Loucy (cell line): ENCODE results near the gene PALLD.
"Not testable (repeated sequence)": the region's sequence is repeated elsewhere in the genome, so short reads cannot be mapped to it uniquely, and the experiment has no call there.

Experiments
- H2AFZ ChIP-seq: fragments of 200-600 bp; sonication (generic); 2 replicates; pipeline ENCODE4 v1.6.0; 2016; ENCODE audit warnings: antibody characterized with exemption, mild to moderate bottlenecking, low read length, moderate library complexity
- H3F3A ChIP-seq: fragments of 200-600 bp; 2 replicates; pipeline ENCODE4 v1.6.0; 2016; ENCODE audit warnings: antibody characterized with exemption, low read depth, mild to moderate bottlenecking
- H3K27me3 ChIP-seq: fragments of 200-600 bp; sonication (generic); 2 replicates; pipeline ENCODE4 v1.6.1; 2014; ENCODE audit warnings: low read length, mild to moderate bottlenecking; ENCODE audit not compliant: insufficient read depth, poor library complexity, severe bottlenecking
- H3K36me3 ChIP-seq: fragments of 200-600 bp; sonication (generic); 2 replicates; pipeline ENCODE4 v1.6.1; 2016; ENCODE audit warnings: low read length; ENCODE audit not compliant: insufficient read depth
- H3K4me1 ChIP-seq: fragments of 200-600 bp; sonication (generic); 2 replicates; pipeline ENCODE4 v1.5.1; 2014; ENCODE audit warnings: low read length, mild to moderate bottlenecking; ENCODE audit not compliant: insufficient read depth, poor library complexity, severe bottlenecking
- H3K4me2 ChIP-seq: fragments of 200-600 bp; sonication (generic); 2 replicates; pipeline ENCODE4 v1.6.0; 2014; ENCODE audit warnings: antibody characterized with exemption, low read length, low read depth, mild to moderate bottlenecking; ENCODE audit not compliant: poor library complexity, severe bottlenecking
- H3K4me3 ChIP-seq: fragments of 200-600 bp; sonication (generic); 2 replicates; pipeline ENCODE4 v1.5.1; 2014; ENCODE audit warnings: low read length, mild to moderate bottlenecking, mixed read lengths; ENCODE audit not compliant: poor library complexity, severe bottlenecking
- H3K79me2 ChIP-seq: fragments of 200-600 bp; sonication (generic); 2 replicates; pipeline ENCODE4 v1.6.1; 2014; ENCODE audit warnings: low read length; ENCODE audit not compliant: insufficient read depth
- H3K9ac ChIP-seq: fragments of 200-600 bp; sonication (generic); 2 replicates; pipeline ENCODE4 v1.6.0; 2014; ENCODE audit warnings: mild to moderate bottlenecking, low read depth, low read length, moderate library complexity; ENCODE audit not compliant: poor library complexity, severe bottlenecking
- H3K9me2 ChIP-seq: fragments of 200-600 bp; sonication (generic); replicated peaks from 2 replicates; pipeline ENCODE4 v1.6.1; 2016; ENCODE audit warnings: low read depth, low read length, mixed read lengths
- H3K9me3 ChIP-seq: fragments of 200-600 bp; sonication (generic); 2 replicates; pipeline ENCODE4 v1.6.1; 2014; ENCODE audit warnings: mild to moderate bottlenecking, antibody characterized with exemption, low read length, low read depth; ENCODE audit not compliant: insufficient read depth
- H4K20me1 ChIP-seq: fragments of 200-600 bp; sonication (generic); 2 replicates; pipeline ENCODE4 v1.6.0; 2014; ENCODE audit warnings: antibody characterized with exemption, low read length, mild to moderate bottlenecking; ENCODE audit not compliant: insufficient read depth, poor library complexity, severe bottlenecking
- CTCF ChIP-seq: fragments of 200-600 bp; sonication (generic); conservative IDR thresholded peaks from 2 replicates; pipeline ENCODE4 v1.5.1; 2014; ENCODE audit warnings: mild to moderate bottlenecking, antibody characterized with exemption, low read length
- EZH2phosphoT487 ChIP-seq: fragments of 200-600 bp; IDR thresholded peaks from 2 replicates; pipeline ENCODE4 v1.6.1; 2018; ENCODE audit warnings: antibody characterized with exemption, mild to moderate bottlenecking, moderate library complexity, borderline replicate concordance

PALLD gene

GRCh38 chr4:168496834-168497233, at the start of gene PALLD:
TSS of gene PALLD (plus strand) at chr4:168497052.
- TF ChIP-seq CTCF: no peak
- no peak for TF ChIP-seq EZH2phosphoT487
- Histone ChIP-seq H3K79me2 (no peaks in the 10 kb centered on the region), H4K20me1 (no peaks in the 10 kb centered on the region), H3K4me1 (no peaks in the 10 kb centered on the region), H3K36me3 (no peaks in the 10 kb centered on the region), H3K9me2 (no peaks in the 10 kb centered on the region), H3F3A (no peaks in the 10 kb centered on the region), H3K27me3 (no peaks in the 10 kb centered on the region), H3K9me3 (no peaks in the 10 kb centered on the region), H3K4me2 (no peak within 1 kb of the TSS), H2AFZ (no peak within 1 kb of the TSS), H3K9ac (no peak within 1 kb of the TSS), H3K4me3 (no peak within 1 kb of the TSS)

GRCh38 chr4:168449063-168449462, 47.8 kb upstream of the PALLD start:
- H4K20me1 ChIP-seq, H3K36me3 ChIP-seq, H3K4me3 ChIP-seq, H3K27me3 ChIP-seq, H3K9me2 ChIP-seq, H3K9me3 ChIP-seq, H2AFZ ChIP-seq, H3F3A ChIP-seq, H3K4me2 ChIP-seq, H3K79me2 ChIP-seq, H3K9ac ChIP-seq: not testable (repeated sequence)
- peaks cover 20% of the 10 kb centered on the region for H3K4me1 ChIP-seq

- no peak for TF ChIP-seq EZH2phosphoT487
- no peak for TF ChIP-seq CTCF
- no peaks in the 10 kb centered on the region for H3K27me3 ChIP-seq
- H2AFZ ChIP-seq: no peak overlapping the region
- H3K36me3 ChIP-seq: no peaks in the 10 kb centered on the region
- H3K9me2 ChIP-seq: no peaks in the 10 kb centered on the region
- H3F3A ChIP-seq: no peaks in the 10 kb centered on the region
- peaks cover 20% of the 10 kb centered on the region for H3K4me1 ChIP-seq
- H3K9ac ChIP-seq: no peak overlapping the region
- H3K4me3 ChIP-seq: no peak overlapping the region
- no peaks in the 10 kb centered on the region for H3K79me2 ChIP-seq
- no peaks in the 10 kb centered on the region for H3K9me3 ChIP-seq
- no peaks in the 10 kb centered on the region for H4K20me1 ChIP-seq
- no peak overlapping the region for H3K4me2 ChIP-seq
Measured at GRCh38 chr4:168449719-168450452, 47.0 kb upstream of the PALLD start.

- Histone ChIP-seq H3K4me3 (no peak overlapping the region), H3K9ac (no peak overlapping the region), H3K4me1 (peaks cover 20% of the 10 kb centered on the region), H3K27me3 (no peaks in the 10 kb centered on the region), H3K4me2 (no peak overlapping the region), H3K9me2 (no peaks in the 10 kb centered on the region), H4K20me1 (no peaks in the 10 kb centered on the region), H3K79me2 (no peaks in the 10 kb centered on the region), H3K36me3 (no peaks in the 10 kb centered on the region), H2AFZ (no peak overlapping the region), H3K9me3 (no peaks in the 10 kb centered on the region), H3F3A (no peaks in the 10 kb centered on the region)
- TF ChIP-seq EZH2phosphoT487 (no peak), CTCF (no peak)
Measured at GRCh38 chr4:168451331-168451730, 45.5 kb upstream of the PALLD start.
